GM18907 (cell line): ENCODE measurements around the gene ZC3HAV1L.
"Not testable (repeated sequence)": the region's sequence is repeated elsewhere in the genome, so short reads cannot be mapped to it uniquely, and the experiment has no call there.

Experiments
- ATAC-seq: cut with Tn5 transposase; IDR thresholded peaks from one replicate; pipeline ENCODE4 v1.9.1; 2021; ENCODE audit warnings: mild to moderate bottlenecking, moderate library complexity; ENCODE audit not compliant: unreplicated experiment

ZC3HAV1L gene, protein sequence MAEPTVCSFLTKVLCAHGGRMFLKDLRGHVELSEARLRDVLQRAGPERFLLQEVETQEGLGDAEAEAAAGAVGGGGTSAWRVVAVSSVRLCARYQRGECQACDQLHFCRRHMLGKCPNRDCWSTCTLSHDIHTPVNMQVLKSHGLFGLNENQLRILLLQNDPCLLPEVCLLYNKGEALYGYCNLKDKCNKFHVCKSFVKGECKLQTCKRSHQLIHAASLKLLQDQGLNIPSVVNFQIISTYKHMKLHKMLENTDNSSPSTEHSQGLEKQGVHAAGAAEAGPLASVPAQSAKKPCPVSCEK

DNA sequence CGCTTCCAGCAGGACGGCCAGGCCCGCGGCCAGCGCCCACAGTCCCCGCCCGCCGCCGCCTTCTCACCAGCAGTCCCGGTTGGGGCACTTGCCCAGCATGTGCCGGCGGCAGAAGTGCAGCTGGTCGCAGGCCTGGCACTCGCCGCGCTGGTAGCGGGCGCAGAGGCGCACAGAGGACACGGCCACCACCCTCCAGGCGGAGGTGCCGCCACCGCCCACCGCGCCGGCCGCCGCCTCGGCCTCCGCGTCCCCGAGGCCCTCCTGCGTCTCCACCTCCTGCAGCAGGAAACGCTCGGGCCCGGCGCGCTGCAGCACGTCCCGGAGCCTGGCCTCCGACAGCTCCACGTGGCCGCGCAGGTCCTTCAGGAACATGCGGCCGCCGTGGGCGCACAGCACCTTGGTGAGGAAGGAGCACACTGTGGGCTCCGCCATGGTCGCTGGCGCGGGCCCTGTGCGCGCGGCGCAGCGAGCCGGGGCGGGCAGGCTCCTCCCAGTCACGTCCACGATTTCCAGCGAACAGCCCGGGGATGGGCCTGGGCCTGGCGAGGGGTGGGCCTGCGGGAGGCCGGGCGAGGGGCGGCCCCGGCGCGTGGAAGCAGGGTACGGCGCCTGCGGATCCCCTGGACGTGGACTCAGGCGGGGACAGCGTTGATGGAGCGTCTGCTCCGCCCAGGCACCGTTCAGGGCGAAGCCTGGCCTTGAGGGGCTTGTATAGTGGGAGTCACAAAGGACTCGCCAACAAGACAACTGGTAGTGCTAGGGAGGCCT lies at the start of gene ZC3HAV1L:
TSS of gene ZC3HAV1L (minus strand) at position 457 of the 768 bp plus-strand sequence. CDS start at position 432, 25 bp downstream.
- peak; percentile 86 for ATAC-seq

DNA sequence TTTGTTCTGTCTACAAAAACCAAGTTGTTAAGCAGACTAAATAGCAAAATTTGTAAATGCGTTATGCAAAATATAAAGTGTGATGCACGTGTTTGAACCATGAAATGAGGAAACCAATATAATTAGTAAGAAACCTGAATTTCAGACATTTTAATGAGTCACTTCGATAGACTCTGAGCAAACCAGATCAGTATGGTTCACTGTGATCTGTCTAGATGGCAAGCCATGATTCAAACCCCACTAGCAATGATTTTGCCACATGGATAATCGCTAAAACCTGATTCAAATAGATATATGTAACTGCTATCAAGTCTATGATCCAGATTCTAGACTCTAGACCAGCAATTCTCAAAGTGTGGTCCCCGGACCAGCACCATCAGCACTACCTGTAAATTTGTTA lies 48.9 kb upstream of the ZC3HAV1L start:
- no peak for ATAC-seq

DNA sequence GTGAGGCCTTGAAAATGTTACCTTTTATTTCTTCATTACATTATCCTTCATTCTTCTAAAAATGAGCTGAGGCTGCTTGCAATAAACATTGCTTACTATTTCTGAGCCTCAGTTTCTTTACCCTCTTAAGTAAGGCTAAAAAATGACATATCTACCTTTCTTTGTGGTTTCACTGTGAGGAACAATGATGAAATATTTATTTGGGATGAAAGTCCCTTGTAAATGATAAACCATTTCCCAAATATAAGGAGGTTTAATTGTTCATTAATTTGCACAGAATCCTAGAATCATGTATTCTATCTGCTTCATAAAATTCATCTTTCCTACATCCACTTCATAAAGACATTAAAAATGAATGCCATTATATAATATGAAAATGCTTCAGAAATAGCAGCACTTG lies 45.7 kb upstream of the ZC3HAV1L start:
- no peak for ATAC-seq

DNA sequence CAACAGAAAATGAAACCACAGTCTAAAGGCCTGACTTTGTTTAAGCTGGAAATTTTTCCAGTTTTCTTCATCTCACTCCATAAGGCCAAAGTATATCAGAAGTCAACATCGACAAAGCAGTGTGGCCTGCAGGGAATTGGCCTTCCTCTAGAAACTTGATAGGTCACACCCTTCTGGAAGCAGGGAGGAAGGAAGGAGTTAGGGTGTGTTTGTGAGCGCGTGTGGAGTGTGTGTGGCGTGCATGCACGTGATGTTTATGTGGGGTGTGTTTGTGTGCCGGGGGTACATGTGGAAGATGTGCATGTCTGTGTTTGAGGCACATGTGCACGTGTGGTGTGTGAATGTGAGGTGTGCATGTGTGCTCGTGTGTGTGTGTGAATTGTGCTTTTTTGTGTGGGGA lies 45.1 kb upstream of the ZC3HAV1L start:
- no peak for ATAC-seq

DNA sequence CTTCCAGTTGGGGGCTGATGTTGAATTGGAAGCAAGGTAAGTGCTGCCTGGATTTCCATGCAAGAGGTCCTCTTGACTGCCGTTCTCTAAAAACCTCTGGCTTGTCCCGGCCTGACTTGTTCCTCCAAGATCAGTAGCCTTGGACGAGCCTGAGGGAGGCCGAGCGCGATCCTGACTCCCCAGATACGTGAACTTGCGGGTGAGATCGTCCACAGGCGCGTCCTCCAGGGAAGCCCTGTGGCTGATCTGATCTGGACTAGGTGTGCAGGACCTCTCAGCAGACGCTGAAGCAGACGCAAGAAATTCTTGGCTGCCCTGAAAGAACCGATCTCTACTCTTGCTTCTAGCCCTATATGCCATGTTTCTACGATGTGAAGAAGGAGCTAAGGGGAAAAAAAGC lies 44.0 kb upstream of the ZC3HAV1L start:
- no peak for ATAC-seq

DNA sequence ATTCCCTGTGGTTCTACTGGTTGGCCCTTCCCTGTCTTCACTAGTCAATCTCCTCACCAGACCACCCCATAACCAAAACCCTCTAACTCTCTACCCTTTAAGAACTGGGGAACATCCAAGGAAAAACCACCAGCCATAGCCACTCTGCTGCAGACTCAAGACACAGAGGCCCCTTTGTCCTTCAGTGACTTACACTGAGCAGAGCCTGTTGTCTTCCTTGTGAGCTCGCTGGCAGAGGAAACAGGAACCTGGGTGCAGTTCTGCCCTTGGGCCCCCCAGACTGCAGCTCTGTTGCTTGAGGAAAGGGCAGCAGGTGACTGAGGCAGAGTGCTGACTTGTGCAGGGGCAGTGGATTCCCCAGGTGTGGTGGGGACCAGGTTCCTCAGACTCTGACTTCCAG lies 43.1 kb upstream of the ZC3HAV1L start:
- no peak for ATAC-seq

DNA sequence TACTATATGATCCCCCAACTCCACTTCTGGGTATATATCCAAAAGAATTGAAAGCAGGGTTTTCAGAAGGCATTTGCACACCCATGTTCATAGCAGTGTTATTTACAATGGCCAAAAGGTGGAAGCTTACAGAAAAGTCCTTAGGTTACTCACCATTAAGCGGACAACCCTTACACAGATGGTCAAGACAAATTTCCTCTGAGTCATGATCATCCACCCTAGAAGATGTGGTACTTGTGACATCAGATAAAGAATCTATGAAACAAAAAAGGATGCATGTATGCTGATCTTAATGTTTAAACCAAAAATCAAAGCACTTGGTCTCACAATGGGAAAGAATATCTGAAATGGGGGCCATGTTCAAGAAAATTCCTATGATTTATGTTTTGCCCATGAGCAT lies 42.6 kb upstream of the ZC3HAV1L start:
- ATAC-seq, result no peak

DNA sequence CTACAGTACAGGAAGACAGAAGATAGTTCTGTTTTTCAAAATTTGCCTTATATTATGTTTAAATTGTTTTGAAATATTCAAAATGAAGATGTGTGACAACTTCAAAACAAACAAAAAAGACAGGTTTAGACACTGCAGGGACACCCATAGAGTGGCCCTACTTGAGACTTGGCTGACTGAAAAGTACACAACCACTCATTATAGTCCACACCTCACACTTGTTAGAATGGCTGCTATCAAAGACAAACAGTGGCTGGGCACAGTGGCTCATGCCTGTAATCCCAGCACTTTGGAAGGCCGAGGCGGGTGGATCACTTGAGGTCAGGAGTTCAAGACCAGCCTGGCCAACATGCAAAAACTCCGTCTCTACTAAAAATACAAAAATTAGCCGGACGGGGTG lies 41.9 kb upstream of the ZC3HAV1L start:
- ATAC-seq, result not testable (repeated sequence)

DNA sequence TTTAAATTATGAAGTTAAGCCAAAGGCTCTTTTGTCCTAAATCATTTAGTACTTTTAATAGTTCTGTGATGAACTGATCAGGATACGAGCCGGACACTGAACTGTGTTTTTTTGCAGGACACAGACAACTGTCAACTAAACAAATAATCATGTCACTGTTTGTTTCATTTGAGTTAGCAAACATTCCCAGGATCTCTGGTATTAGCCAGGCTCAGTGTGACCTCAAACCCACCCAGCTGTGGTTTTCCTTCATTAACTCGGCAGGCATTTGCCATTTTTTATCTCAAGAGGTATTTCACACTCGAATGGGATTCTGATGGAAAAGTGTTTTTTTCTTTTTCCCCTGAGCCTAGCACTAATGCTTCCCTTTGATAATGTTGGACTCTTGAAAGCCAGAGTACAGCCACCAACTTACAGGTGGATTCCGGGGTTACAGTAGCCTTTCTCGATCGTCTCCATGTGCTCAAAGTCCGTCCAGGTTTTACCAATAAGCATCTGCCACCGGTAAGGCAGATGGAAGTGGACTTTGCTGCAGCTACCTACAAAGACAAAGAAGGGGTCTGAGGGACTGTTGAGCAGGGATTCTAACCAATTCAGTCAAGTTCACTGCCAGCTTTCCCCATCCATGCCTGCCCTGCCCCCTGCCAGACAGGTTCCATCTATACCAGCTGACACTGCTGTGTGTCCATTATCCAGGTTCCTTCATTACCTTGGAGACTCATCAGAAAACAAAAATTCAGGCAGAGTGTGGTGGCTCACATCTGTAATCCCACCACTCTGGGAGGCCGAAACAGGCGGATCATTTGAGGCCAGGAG lies 40.2 kb upstream of the ZC3HAV1L start:
- no peak for ATAC-seq

DNA sequence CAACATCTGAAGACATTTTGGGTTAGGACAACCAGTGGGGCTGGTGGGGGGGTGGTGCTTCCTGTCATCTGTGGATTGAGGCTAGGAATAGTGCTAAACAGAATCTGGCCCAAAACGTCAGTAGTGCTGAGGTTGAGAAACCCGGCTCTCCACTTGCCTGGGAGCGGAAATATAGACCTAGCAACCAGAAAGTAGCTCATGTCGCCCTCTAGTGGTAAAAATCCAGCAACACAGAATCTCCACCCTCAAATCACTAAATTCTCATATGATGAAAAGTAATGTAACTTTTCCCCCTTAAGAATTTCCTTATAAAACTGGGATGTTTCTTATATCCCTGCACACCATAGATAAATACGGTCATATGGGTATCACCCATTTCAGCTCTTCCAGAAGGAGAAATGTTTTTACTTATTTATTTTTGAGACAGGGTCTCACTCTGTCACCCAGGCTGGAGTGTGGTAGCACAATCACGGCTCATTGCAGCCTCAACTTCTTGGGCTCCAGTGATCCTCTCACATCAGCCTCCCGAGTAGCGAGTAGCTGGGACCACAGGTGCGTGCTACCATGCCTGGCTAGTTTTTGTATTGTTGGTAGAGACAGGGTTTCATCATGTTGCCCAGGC lies 39.3 kb upstream of the ZC3HAV1L start:
- peak; percentile 84 for ATAC-seq

DNA sequence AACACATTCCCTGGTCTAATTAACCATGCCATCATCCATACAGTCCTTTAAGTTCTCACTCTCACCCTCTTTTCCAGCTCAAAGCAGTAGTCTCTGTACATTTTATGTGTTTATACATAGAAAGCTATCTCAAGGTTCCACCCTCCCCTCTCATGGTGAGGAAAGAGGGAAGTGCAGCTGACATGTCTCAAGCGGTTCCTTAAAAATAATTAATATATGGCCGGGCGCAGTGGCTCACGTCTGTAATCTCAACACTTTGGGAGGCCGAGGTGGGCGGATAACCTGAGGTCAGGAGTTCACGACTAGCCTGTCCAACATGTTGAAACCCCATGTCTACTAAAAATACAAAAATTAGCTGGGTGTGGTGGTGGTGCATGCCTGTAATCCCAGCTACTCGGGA lies 37.0 kb upstream of the ZC3HAV1L start:
- no peak for ATAC-seq

DNA sequence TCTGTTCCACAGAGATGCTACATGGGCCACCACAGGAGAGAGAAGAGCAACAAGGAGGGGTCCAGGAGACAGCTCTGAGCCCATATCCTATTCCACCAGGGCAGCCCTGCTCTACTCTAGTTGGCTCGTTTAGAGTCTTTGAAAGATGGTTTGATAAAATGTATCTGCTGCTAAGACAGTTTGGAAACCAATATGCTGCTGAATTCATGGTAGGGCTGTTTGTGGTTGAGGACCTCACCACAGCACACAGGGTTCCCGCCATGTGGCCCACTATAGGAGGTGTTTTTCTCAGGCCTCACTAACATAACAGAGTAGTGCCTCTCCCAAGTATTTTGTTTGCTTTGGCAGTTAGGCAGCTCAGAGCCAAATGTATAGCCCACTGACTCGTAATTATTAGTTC lies 35.8 kb upstream of the ZC3HAV1L start:
- no peak for ATAC-seq

DNA sequence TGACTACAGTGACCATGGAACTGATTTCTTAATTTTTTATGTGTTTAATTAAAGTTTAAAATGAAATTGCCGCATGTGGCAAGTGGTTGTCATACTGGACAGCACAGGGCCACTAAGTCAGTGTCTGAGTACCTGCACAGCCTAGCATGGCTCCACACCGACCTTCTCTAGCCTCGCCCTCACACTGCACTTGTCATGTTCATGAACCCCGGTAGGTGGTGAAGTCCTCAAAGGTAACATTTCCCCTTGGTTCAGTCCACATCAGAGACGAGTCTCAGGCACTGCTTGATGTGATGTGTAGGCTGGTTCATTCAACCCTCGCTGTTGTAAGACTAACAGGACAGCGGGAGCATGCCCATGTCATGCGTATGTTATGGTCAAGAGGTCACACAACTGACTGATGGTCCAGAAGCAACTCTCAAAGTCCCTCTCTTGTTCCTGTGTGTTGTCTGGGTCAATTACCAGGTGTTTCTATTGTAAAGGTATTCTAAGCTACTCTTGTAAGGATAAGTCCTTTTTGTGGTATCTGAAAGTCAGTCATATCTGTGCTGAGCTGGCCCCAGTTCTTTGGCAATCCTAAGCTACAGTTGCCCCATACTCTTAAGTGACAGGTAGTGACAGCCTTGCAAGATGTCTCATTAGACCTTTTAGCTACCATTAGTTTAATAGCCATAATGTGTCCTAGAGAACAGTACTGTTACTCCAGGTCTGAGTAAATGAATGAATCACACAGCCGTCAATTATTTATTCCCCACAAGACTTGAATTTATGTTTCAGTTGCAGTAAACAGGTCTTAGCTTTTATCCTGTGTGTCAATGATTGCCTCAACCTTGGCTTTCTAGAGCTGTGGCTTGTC lies 32.9 kb upstream of the ZC3HAV1L start:
- ATAC-seq, result no peak

DNA sequence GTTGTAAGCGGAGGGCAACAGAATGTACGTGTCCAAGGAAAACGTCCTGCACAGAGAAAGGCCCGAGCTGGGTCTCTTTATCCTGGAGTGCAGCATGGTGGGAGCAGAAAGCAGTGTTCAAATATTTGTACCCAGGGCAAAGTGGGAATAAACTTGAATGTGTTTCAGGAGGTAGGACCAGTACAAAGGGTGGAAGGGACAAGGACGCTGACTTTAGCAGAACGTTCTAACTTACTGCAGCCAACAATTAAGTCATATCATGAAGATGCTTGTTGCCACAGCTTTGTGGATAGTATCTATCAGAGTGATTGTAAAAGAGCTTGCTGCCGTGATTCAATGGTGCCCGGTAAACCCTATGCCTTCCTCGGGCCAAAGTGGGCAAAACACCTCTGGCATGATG lies 30.5 kb upstream of the ZC3HAV1L start:
- no peak for ATAC-seq

DNA sequence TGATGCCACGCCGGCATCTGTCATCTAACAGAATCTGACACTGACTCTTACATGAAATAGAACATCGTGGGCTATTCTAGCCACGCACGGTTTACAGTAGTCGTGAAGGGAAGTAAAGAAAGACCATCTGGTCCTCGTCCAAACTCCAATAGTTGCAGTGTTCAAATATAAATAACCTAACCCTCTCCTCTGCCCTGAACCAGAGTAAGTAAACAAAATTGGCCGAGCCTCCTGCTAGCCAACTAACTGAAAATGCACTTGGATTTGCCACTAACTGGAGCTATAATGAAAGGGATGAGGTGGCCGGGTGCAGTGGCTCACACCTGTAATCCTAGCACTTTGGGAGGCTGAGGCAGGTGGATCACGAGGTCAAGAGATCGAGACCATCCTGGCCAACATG lies 29.5 kb upstream of the ZC3HAV1L start:
- ATAC-seq, result no peak

DNA sequence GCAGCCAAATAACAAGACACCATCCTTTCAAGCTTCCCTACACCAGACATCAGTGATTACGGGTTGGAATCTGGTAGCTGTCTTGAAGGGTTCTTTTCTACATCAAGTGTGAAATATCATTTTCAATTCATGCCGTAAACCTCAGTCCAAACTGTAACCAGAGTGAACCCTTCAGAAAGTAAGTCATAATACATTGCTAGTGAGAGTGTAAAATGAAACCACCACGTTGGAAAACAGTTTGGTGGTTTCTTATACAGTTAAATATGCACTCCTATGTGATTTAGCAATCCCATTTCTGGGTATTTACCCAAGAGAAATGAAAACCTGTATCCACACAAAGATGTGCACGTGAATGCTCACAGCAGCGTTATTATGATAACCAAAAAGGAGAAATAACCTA lies 25.6 kb upstream of the ZC3HAV1L start:
- no peak for ATAC-seq

DNA sequence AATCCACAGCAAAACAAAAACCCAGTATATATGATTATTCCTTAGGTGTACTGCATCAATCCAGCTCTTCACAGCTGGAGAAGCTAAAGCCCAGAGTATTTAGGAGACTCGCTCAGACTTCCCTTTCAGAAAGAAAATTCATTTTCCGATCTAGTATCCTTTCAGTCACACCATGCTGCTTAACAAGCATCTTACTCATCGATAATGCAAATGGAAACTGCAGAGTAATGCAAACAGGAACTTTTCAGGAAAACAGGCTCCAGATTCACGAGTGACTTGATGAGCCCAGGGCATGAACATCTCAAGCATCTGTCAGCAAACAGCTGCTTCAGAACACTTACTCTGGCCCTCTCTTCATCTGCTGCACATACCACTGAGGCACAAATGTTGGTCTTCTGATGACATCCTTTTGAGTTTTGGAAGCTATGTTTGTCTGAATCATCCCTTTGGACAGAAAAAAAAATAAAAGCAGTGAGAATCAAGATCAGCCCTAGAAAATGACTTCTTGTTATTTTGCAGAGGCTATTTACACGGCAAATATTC lies 24.9 kb upstream of the ZC3HAV1L start:
- ATAC-seq, result no peak

DNA sequence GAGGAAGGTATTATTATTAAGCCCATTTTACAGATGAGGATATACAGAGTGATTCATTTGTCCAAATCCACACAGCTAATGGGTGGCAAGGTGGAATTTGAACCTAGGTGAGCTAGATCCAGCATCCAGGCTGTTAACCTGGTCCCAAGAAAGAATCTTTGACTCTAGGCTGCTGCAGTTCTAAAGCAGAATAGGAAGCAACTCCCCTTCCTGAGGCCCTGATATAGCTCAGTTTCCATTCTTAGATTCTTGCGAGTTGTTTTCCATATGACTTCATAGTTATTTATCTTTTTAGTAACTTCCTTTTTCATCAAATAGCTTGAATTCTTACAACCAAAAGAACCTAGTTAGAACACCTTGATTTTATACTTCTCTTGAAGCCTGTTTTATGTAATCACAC lies 24.1 kb upstream of the ZC3HAV1L start:
- ATAC-seq, result no peak

DNA sequence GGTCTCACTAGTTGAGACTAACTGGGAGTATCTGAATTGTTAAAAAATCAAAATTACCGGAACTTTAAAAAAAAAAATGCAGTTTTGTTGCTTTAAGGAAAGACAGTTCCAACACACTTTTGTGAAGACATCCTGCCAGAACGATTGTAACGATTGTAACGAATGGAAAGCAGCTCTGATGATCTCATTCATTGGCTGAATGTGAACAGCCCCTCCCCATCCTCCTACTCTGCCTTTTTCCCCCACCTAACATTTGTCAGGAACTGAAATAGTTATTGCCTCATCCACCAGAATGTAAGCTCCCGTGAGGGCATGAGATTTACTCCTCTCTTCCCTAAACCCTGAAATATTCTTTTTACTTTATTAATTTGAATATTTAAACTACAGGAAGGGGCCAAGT lies 23.1 kb upstream of the ZC3HAV1L start:
- ATAC-seq, result no peak

DNA sequence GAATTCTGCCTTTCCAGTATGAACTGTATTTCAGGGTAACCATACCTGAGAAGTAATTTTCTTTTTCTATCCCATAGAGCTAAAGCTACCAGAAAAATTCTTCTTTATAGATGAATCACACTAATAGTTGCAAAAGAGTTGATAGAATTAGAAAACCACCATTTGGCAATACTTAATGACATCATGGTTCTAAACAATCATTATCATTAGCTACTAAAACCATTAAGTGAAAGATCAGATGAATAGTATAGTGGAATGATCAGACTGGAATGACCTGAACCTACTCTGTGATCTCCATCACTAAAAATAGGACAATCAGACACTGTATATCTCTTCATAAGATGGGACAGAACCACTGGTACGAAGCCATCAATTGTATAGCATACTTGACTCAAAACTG lies 19.8 kb upstream of the ZC3HAV1L start:
- no peak for ATAC-seq
